IMR-90 (cell line): ENCODE measurements around the gene DYNLT2. TPM values are rescaled to one million over a fixed set of nuclear protein-coding genes. Genes with fewer than 3 reads are reported as not detected.

ENCODE experiments used
- ATAC-seq: fragments of 200-7000 bp; cut with Tn5 transposase; 2 replicates; pipeline ENCODE4 v1.9.1; 2020; ENCODE audit warnings: low read depth, mild to moderate bottlenecking, moderate library complexity
- BruUV-seq: library from RNA; stranded (reverse); fragments of 400-500 nt; replicated peaks from 2 replicates; lab custom pipeline; 2021; lab: Mats Ljungman, UMichigan
- CTCF ChIA-PET: fragments of 300-600 bp; formaldehyde crosslinking; extraction: SDS; loops from one replicate; lab custom pipeline; 2021; ENCODE audit warnings: antibody characterized with exemption; lab: Yijun Ruan, JAX
- POLR2A ChIA-PET: fragments of 300-600 bp; sonication (Branson Sonifier 250); formaldehyde crosslinking; loops from one replicate; lab custom pipeline; 2022; ENCODE audit warnings: antibody characterized with exemption; ENCODE audit not compliant: unreplicated experiment; lab: Charles Lee
- DNase-seq: peaks from one replicate; pipeline ENCODE4 v3.0.0; 2013
- H2AFZ ChIP-seq: replicated peaks from 2 replicates; pipeline ENCODE3; 2013; ENCODE audit warnings: low read length, mild to moderate bottlenecking; ENCODE audit not compliant: poor library complexity
- H2AK5ac ChIP-seq: 2 replicates; pipeline ENCODE4 v1.6.1; 2013; ENCODE audit warnings: low read depth, low read length, inconsistent platforms
- H2AK9ac ChIP-seq: replicated peaks from 2 replicates; pipeline ENCODE3; 2013; ENCODE audit warnings: mild to moderate bottlenecking, low read depth, low read length, moderate library complexity; ENCODE audit not compliant: poor library complexity
- H2BK120ac ChIP-seq: 2 replicates; pipeline ENCODE4 v1.6.1; 2013; ENCODE audit warnings: low read depth, low read length, inconsistent platforms
- H2BK15ac ChIP-seq: 3 replicates; pipeline ENCODE4 v1.6.1; 2013; ENCODE audit warnings: low read depth, low read length, inconsistent platforms
- H2BK20ac ChIP-seq: 2 replicates; pipeline ENCODE4 v1.6.1; 2013; ENCODE audit warnings: low read depth, mild to moderate bottlenecking, inconsistent platforms, low read length, moderate library complexity
- H2BK5ac ChIP-seq: 2 replicates; pipeline ENCODE4 v1.6.1; 2013; ENCODE audit warnings: mild to moderate bottlenecking, low read depth, low read length, inconsistent platforms; ENCODE audit not compliant: poor library complexity, severe bottlenecking
- H3K14ac ChIP-seq: replicated peaks from 2 replicates; pipeline ENCODE4 v1.6.1; 2013; ENCODE audit warnings: low read depth, low read length, inconsistent platforms
- H3K18ac ChIP-seq: 2 replicates; pipeline ENCODE4 v1.6.1; 2013; ENCODE audit warnings: low read depth, low read length, control low read depth
- H3K23ac ChIP-seq: 2 replicates; pipeline ENCODE4 v1.6.1; 2013; ENCODE audit warnings: low read depth, low read length, inconsistent platforms
- H3K27ac ChIP-seq: 2 replicates; pipeline ENCODE4 v1.5.1; 2013; ENCODE audit warnings: mild to moderate bottlenecking, control low read depth, low read length; ENCODE audit not compliant: insufficient read depth
- H3K27me3 ChIP-seq: 2 replicates; pipeline ENCODE4 v1.6.1; 2013; ENCODE audit warnings: low read length; ENCODE audit not compliant: control insufficient read depth, insufficient read depth
- H3K36me3 ChIP-seq: 2 replicates; pipeline ENCODE4 v1.6.1; 2013; ENCODE audit warnings: low read length, mixed read lengths; ENCODE audit not compliant: control insufficient read depth, insufficient read depth
- H3K4ac ChIP-seq: 2 replicates; pipeline ENCODE4 v1.6.1; 2013; ENCODE audit warnings: low read depth, low read length, inconsistent platforms
- H3K4me1 ChIP-seq: 2 replicates; pipeline ENCODE4 v1.6.1; 2013; ENCODE audit warnings: low read length, mixed read lengths; ENCODE audit not compliant: control insufficient read depth, insufficient read depth
- H3K4me2 ChIP-seq: 2 replicates; pipeline ENCODE4 v1.6.1; 2013; ENCODE audit warnings: low read depth, mild to moderate bottlenecking, control low read depth, low read length, moderate library complexity
- H3K4me3 ChIP-seq: 2 replicates; pipeline ENCODE4 v1.5.1; 2013; ENCODE audit warnings: low read depth, mild to moderate bottlenecking, control low read depth, low read length, moderate library complexity; ENCODE audit not compliant: insufficient read depth
- H3K56ac ChIP-seq: 2 replicates; pipeline ENCODE4 v1.6.1; 2013; ENCODE audit warnings: low read length, inconsistent platforms; ENCODE audit not compliant: insufficient read depth; ENCODE audit errors: extremely low read depth
- H3K79me1 ChIP-seq, 2 experiments: 2 replicates each; pipeline ENCODE4 v1.6.1; 2013; ENCODE audit warnings: low read length in 2 of 2, inconsistent platforms in 1 of 2, low read depth in 1 of 2
- H3K9ac ChIP-seq: 2 replicates; pipeline ENCODE4 v1.6.1; 2013; ENCODE audit warnings: low read depth, low read length, control low read depth
- H3K9me1 ChIP-seq: 2 replicates; pipeline ENCODE4 v1.6.1; 2013; ENCODE audit warnings: low read length, inconsistent platforms; ENCODE audit not compliant: insufficient read depth
- H3K9me3 ChIP-seq: 2 replicates; pipeline ENCODE4 v1.6.1; 2013; ENCODE audit warnings: low read length; ENCODE audit not compliant: control insufficient read depth, insufficient read depth
- H4K20me1 ChIP-seq: 2 replicates; pipeline ENCODE4 v1.6.1; 2013; ENCODE audit warnings: low read length, inconsistent platforms; ENCODE audit not compliant: insufficient read depth
- H4K5ac ChIP-seq: 2 replicates; pipeline ENCODE4 v1.6.1; 2013; ENCODE audit warnings: mild to moderate bottlenecking, low read depth, low read length, control low read depth
- H4K8ac ChIP-seq, 2 experiments: 2 replicates each; pipeline ENCODE4 v1.6.1; 2013; ENCODE audit warnings: low read depth in 2 of 2, low read length in 2 of 2, control low read depth in 1 of 2, inconsistent platforms in 1 of 2
- H4K91ac ChIP-seq: 2 replicates; pipeline ENCODE4 v1.6.1; 2013; ENCODE audit warnings: low read depth, low read length, inconsistent platforms; ENCODE audit not compliant: insufficient read depth
- BHLHE40 ChIP-seq: fragments of 150-350 bp; IDR thresholded peaks from 2 replicates; pipeline ENCODE4 v1.6.1; 2016; ENCODE audit warnings: mild to moderate bottlenecking, low read depth, low read length
- CEBPB ChIP-seq: IDR thresholded peaks from 2 replicates; pipeline ENCODE4 v1.6.1; 2012; ENCODE audit warnings: low read depth, low read length, improper control_type of control experiment
- CHD1 ChIP-seq: IDR thresholded peaks from 2 replicates; pipeline ENCODE4 v1.6.1; 2012; ENCODE audit warnings: low read depth, low read length, improper control_type of control experiment
- MAZ ChIP-seq: IDR thresholded peaks from 2 replicates; pipeline ENCODE4 v1.6.1; 2012; ENCODE audit warnings: low read depth, mild to moderate bottlenecking, low read length, improper control_type of control experiment, moderate library complexity, borderline replicate concordance
- MXI1 ChIP-seq: IDR thresholded peaks from 2 replicates; pipeline ENCODE4 v1.6.1; 2012; ENCODE audit warnings: low read depth, mild to moderate bottlenecking, low read length, moderate library complexity, borderline replicate concordance
- NFE2L2 ChIP-seq: fragments of 150-350 bp; IDR thresholded peaks from 2 replicates; pipeline ENCODE4 v1.6.1; 2016; ENCODE audit warnings: low read depth, mild to moderate bottlenecking, low read length
- POLR2A ChIP-seq: IDR thresholded peaks from 2 replicates; pipeline ENCODE4 v1.6.1; 2012; ENCODE audit warnings: mild to moderate bottlenecking, low read depth, low read length
- RAD21 ChIP-seq: IDR thresholded peaks from 2 replicates; pipeline ENCODE4 v1.6.1; 2012; ENCODE audit warnings: low read length, improper control_type of control experiment
- RCOR1 ChIP-seq: IDR thresholded peaks from 2 replicates; pipeline ENCODE4 v1.6.1; 2012; ENCODE audit warnings: mild to moderate bottlenecking, low read length, improper control_type of control experiment; ENCODE audit not compliant: insufficient replicate concordance
- RFX5 ChIP-seq: IDR thresholded peaks from 2 replicates; pipeline ENCODE4 v1.8.0; 2012; ENCODE audit warnings: low read depth, mild to moderate bottlenecking, low read length, moderate library complexity
- SMC3 ChIP-seq: fragments of 150-350 bp; IDR thresholded peaks from 2 replicates; pipeline ENCODE4 v1.6.1; 2016; ENCODE audit warnings: low read depth, mild to moderate bottlenecking, antibody characterized with exemption, low read length, moderate library complexity
- WGBS, 2 experiments: methylation state at CpG; one replicate each; pipeline versions ENCODE4 v1.1.5 to v1.1.7; 2013; ENCODE audit warnings: missing lambda C conversion rate in 2 of 2; ENCODE audit not compliant: insufficient read length in 1 of 2; ENCODE audit errors: extremely low coverage in 2 of 2; 5-methylcytosine and 5-hydroxymethylcytosine counted together
- dilution Hi-C: fragments of 300-500 bp; cut with HindIII; formaldehyde crosslinking; loops from one replicate; pipeline ENCODE4 v1.14.3; 2018; ENCODE audit warnings: low sequenced_read_pairs; ENCODE audit not compliant: unreplicated experiment
- in situ Hi-C: fragments of 300-500 bp; cut with MboI; formaldehyde crosslinking; loops from 3 replicates; pipeline ENCODE4 v1.14.3; 2019; ENCODE audit warnings: low sequenced_read_pairs, inconsistent platforms, mixed read lengths
- intact Hi-C: fragments of 100-400 bp; cut with micrococcal nuclease; formaldehyde crosslinking; loops from 2 replicates; pipeline ENCODE4 v1.10.0; 2022
- polyA plus RNA-seq, 3 experiments: library from polyadenylated mRNA; depleted of rRNA; stranded (reverse); fragments of >200 nt; gene quantifications; 2 replicates each; pipeline ENCODE4 v1.2.3, GENCODE V29; 2012; ENCODE audit warnings: low replicate concordance in 1 of 3
- total RNA-seq: library from RNA; depleted of rRNA; stranded (reverse); fragments of >200 nt; gene quantifications from 2 replicates; pipeline ENCODE4 v1.2.3, GENCODE V29; 2012
- TF ChIP-seq, protein P1 (sequence below): conservative IDR thresholded peaks from 2 replicates; pipeline ENCODE4 v1.5.1; 2012; ENCODE audit warnings: mild to moderate bottlenecking, low read depth, low read length, improper control_type of control experiment
- TF ChIP-seq, protein P2 (sequence below): fragments of 150-350 bp; IDR thresholded peaks from 2 replicates; pipeline ENCODE4 v1.6.1; 2016; ENCODE audit warnings: low read depth, mild to moderate bottlenecking, low read length, moderate library complexity, borderline replicate concordance

The DYNLT2 gene
- total and polyA plus RNA-seq, 2 of the 4 experiments (the other 2 are of a cell fraction): 0.36 to 0.44 TPM

GRCh38 chr6:169784821-169785340 lies 33.5 kb upstream of the DYNLT2 start:
- dilution Hi-C loops (no loop called here), intact Hi-C loops (no loop called here), in situ Hi-C loops (no loop called here)
- CTCF ChIA-PET: no interaction called here
- no peak overlapping the region for H3K14ac ChIP-seq
- H3K4ac ChIP-seq: no peak overlapping the region
- H3K9me3 ChIP-seq: peaks cover 3% of the 10 kb centered on the region; the same call in 1 of the 2 replicates
- H4K8ac ChIP-seq: no peak overlapping the region
- no peak for ATAC-seq
- no peak overlapping the region for H3K9ac ChIP-seq
- no peaks in the 10 kb centered on the region for H4K20me1 ChIP-seq
- H3K9me1 ChIP-seq: peaks cover 4% of the 10 kb centered on the region; the same call in 1 of the 2 replicates
- TF ChIP-seq SMC3 (no peak), CEBPB (no peak), BHLHE40 (no peak), MXI1 (no peak), MAZ (no peak), RCOR1 (no peak), NFE2L2 (no peak), CHD1 (no peak), POLR2A (no peak), RFX5 (no peak), RAD21 (no peak)
- TF ChIP-seq, protein P1, sequence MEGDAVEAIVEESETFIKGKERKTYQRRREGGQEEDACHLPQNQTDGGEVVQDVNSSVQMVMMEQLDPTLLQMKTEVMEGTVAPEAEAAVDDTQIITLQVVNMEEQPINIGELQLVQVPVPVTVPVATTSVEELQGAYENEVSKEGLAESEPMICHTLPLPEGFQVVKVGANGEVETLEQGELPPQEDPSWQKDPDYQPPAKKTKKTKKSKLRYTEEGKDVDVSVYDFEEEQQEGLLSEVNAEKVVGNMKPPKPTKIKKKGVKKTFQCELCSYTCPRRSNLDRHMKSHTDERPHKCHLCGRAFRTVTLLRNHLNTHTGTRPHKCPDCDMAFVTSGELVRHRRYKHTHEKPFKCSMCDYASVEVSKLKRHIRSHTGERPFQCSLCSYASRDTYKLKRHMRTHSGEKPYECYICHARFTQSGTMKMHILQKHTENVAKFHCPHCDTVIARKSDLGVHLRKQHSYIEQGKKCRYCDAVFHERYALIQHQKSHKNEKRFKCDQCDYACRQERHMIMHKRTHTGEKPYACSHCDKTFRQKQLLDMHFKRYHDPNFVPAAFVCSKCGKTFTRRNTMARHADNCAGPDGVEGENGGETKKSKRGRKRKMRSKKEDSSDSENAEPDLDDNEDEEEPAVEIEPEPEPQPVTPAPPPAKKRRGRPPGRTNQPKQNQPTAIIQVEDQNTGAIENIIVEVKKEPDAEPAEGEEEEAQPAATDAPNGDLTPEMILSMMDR: no peak
- TF ChIP-seq, protein P2, sequence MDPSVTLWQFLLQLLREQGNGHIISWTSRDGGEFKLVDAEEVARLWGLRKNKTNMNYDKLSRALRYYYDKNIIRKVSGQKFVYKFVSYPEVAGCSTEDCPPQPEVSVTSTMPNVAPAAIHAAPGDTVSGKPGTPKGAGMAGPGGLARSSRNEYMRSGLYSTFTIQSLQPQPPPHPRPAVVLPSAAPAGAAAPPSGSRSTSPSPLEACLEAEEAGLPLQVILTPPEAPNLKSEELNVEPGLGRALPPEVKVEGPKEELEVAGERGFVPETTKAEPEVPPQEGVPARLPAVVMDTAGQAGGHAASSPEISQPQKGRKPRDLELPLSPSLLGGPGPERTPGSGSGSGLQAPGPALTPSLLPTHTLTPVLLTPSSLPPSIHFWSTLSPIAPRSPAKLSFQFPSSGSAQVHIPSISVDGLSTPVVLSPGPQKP: no peak
- H2AK9ac ChIP-seq: no peak overlapping the region
- H2AK5ac ChIP-seq: no peak overlapping the region
- no peak overlapping the region for H3K27ac ChIP-seq
- H2AFZ ChIP-seq: no peak overlapping the region
- H3K4me2 ChIP-seq: no peak overlapping the region
- H4K91ac ChIP-seq: no peak overlapping the region
- no peak overlapping the region for H2BK15ac ChIP-seq
- H2BK20ac ChIP-seq: no peak overlapping the region
- H3K18ac ChIP-seq: no peak overlapping the region
- H3K56ac ChIP-seq: no peak overlapping the region
- H3K36me3 ChIP-seq: peaks cover 9% of the 10 kb centered on the region; the same call in 1 of the 2 replicates
- POLR2A ChIA-PET: no interaction called here
- no peak for DNase-seq
- H4K5ac ChIP-seq: no peak overlapping the region
- H3K4me1 ChIP-seq: peaks cover 11% of the 10 kb centered on the region
- no TSS peak for BruUV-seq
- H3K4me3 ChIP-seq: no peak overlapping the region
- no peak overlapping the region for H2BK120ac ChIP-seq
- WGBS, 2 experiments: 90% methylated on average over 2 of the region's 12 CpGs; no CpG with 5 or more reads in 1 of the 2 experiments
- no peak overlapping the region for H2BK5ac ChIP-seq
- no peaks in the 10 kb centered on the region for H3K27me3 ChIP-seq
- H3K23ac ChIP-seq: no peak overlapping the region
- no peaks in the 10 kb centered on the region for H3K79me1 ChIP-seq
